Germinal center (tissue), 1 donor: ENCODE measurements around the gene FLCN.
"Not testable (repeated sequence)": the region's sequence is repeated elsewhere in the genome, so short reads cannot be mapped to it uniquely, and the experiment has no call there.

Source experiments
- DNase-seq: peaks from one replicate; pipeline ENCODE4 v3.0.0; 2012; ENCODE audit warnings: mixed read lengths, low spot score

The FLCN gene

GRCh38 chr17:17213775-17214174 is 23.2 kb downstream of the FLCN start:
- no peak for DNase-seq

- no peak for DNase-seq
Observed at GRCh38 chr17:17207998-17208397, 29.0 kb downstream of the FLCN start.

GRCh38 chr17:17206913-17207335 is 30.0 kb downstream of the FLCN start:
- DNase-seq: no peak

GRCh38 chr17:17206124-17206912 is 30.6 kb downstream of the FLCN start, which contains the start of gene PLD6:
TSS of gene PLD6 (minus strand) at chr17:17206333. CDS start at chr17:17206286, 47 bp downstream.
- peak; percentile 89 for DNase-seq

GRCh38 chr17:17205368-17206123 is 31.4 kb downstream of the FLCN start:
- peak; percentile 76 for DNase-seq

- no peak for DNase-seq
Observed at GRCh38 chr17:17204635-17205231, 32.2 kb downstream of the FLCN start.

- no peak for DNase-seq
Observed at GRCh38 chr17:17204041-17204591, 32.9 kb downstream of the FLCN start.

DNA sequence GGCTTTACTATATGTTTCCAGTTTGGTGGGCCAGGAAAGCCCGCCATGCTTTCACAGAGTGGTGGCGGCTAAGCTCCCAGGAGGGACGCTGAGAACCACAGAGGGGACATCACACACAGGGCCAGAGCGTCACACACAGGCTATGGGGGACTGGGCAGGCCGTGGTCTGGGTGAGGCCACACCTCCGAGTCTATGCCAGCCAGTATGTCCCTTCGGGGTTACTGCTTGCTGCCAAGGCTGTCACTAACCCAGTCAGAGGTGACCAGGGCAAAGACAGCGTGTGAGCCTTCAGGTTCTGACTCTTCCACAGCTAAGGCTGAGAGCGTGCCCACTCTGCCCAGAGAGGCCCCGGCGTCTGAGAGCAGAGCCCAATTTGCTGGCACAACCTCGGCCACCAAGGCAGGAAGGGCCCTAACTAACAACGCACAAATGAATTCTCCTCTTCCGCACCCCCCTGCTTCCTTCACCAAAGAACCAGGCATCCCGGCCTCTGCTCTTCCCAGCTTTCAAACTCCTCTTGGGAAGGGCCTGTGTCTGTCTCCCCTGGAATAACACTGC is 33.7 kb downstream of the FLCN start:
- DNase-seq: no peak

DNA sequence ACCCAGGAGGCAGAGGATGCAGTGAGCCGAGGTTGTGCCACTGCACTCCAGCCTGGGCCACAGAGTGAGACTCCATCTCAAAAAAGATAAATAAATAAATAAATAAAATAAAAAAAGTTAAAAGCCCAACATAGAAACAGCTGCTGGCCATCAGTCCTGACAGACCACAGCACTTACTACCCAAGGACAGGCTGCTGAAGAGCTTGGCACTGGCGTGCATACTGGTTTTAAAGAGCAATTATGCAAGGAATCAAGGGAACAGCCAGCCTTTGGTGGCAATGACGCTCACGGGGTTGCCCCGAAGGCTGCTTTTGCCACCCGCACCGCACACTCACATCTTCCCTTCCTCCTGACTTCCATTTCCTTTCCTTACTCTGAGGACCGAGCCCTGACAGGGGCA is 35.1 kb downstream of the FLCN start:
- DNase-seq: no peak

GRCh38 chr17:17201271-17201670 is 35.7 kb downstream of the FLCN start:
- no peak for DNase-seq

- DNase-seq: no peak
Observed at GRCh38 chr17:17200831-17201230, 36.1 kb downstream of the FLCN start.

DNA sequence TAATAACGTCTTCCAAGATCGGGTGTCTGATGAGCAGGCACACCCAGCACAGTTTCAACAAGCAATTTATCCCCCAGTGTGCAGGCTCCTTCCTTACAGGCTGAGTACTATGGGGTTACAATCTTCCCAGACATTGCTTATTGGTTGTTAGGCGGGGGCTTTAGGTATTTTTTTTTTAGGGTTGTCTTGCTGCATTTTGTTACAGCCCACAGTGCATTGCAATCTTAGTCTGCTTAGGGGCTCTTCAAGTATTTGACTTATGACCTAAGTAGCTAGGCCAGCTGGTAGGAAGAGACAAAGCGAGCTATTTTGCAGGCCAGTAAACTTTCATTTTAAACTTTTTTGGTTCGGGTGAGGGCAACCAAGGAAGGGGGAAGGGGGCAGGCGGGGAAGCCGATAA is 36.7 kb downstream of the FLCN start:
- no peak for DNase-seq

DNA sequence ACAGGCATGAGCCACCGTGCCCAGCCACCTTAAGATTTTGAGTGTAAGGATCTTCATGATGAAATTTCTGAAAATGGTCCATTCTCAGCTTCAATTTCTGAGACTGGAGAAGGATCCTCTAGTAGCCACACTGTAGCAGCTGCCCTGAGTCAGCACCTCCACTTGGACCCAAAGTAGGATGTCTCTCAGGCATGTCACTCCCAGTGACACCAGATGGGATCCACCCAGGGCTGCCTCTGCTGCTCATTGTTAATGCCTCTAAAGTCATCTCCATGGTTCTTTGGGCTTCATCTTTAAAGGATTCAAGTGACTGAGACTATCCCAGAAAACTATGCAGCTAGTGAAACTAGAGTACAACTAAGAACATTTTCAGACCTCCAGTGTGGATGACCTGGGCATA is 38.7 kb downstream of the FLCN start:
- no peak for DNase-seq

DNA sequence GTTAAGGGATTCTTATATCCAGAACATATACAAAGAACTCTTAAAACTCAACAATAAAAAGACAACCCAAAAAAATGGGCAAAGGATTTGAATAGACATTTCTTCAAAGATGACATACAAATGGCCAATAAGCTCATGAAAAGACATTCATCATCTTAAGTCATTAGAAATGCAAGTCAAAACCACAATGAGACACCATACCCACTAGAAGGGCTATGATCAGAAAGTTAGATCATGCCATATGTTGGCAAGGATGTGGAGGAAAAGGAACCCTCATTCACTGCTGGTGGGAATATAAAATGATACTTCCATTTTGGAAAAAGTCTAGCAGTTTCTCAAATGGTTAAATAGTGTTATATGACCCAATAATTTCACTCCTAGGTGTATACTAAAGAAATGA is 40.2 kb downstream of the FLCN start:
- no peak for DNase-seq

DNA sequence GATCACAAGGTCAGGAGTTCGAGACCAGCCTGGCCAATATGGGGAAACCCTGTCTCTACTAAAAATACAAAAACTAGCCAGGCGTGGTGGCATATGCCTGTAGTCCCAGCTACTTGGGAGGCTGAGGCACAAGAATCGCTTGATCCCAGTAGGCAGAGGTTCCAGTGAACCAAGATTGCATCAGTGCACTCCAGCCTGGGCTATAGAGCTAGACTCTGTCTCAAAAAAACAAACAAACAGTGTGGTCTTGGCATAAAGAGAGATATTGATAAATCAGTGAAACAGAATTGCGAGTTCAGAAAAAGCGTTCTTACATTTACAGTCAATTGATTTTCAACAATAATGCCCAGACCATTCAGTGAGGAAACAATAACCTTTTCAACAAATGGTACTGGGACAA is 41.5 kb downstream of the FLCN start:
- DNase-seq: not testable (repeated sequence)

DNA sequence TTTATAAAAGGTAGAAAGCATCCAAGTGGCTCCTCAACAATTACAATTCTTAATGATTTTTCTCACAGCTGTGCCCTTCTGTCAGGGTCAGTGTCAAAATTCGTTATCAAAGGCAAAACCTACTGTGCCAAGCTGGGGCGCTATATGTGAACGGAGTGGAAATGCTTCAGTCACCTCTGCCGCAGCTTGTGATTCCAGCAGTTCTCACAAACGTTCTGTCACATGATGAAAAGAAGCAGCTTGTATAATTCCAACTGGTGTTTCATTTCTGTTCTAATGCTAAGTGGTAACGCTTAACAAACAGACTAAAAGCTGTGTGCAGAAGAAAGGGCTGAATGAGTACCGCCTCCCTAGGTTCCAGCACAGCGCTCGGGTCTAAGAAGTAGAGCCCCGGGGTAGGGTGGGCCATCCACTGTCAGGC is 45.0 kb downstream of the FLCN start:
- DNase-seq: no peak

DNA sequence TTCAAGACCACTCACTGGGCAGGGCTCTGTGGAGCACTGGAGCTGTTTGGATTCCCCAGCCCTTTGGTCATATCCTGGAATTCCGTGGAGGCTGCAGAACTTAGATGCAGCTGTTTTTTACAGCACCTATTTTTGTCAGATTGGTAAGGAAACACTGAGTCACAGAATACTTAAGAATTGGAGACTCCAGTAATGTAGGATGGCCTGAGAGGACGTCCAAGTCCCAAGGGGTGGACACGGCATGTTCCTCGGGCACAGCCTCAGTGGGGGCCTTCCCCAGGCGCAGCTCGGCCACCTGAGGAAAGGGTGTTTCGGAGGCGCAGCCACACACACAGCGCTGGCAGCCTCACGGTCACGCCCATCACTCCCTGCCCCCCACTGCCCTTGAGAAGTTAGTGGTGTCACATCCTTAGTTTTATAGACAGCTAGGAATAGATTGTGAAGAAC is 45.6 kb downstream of the FLCN start:
- no peak for DNase-seq

- no peak for DNase-seq
Observed at GRCh38 chr17:17190188-17190587, 46.8 kb downstream of the FLCN start.

- DNase-seq: no peak
Observed at GRCh38 chr17:17189559-17189958, 47.4 kb downstream of the FLCN start.

- no peak for DNase-seq
Observed at GRCh38 chr17:17188586-17188985, 48.4 kb downstream of the FLCN start.

- no peak for DNase-seq
Observed at GRCh38 chr17:17186551-17187505, 50.1 kb downstream of the FLCN start.
